IMR-90 (cell line): ENCODE results near the gene IL12RB1. TPM values are rescaled to one million over a fixed set of nuclear protein-coding genes. Genes with fewer than 3 reads are reported as not detected.

ENCODE experiments used
- ATAC-seq: fragments of 200-7000 bp; cut with Tn5 transposase; 2 replicates; pipeline ENCODE4 v1.9.1; 2020; ENCODE audit warnings: low read depth, mild to moderate bottlenecking, moderate library complexity
- BruUV-seq: library from RNA; stranded (reverse); fragments of 400-500 nt; replicated peaks from 2 replicates; lab custom pipeline; 2021; lab: Mats Ljungman, UMichigan
- CTCF ChIA-PET: fragments of 300-600 bp; formaldehyde crosslinking; extraction: SDS; loops from one replicate; lab custom pipeline; 2021; ENCODE audit warnings: antibody characterized with exemption; lab: Yijun Ruan, JAX
- POLR2A ChIA-PET: fragments of 300-600 bp; sonication (Branson Sonifier 250); formaldehyde crosslinking; loops from one replicate; lab custom pipeline; 2022; ENCODE audit warnings: antibody characterized with exemption; ENCODE audit not compliant: unreplicated experiment; lab: Charles Lee
- DNase-seq: peaks from one replicate; pipeline ENCODE4 v3.0.0; 2013
- H2AFZ ChIP-seq: replicated peaks from 2 replicates; pipeline ENCODE3; 2013; ENCODE audit warnings: low read length, mild to moderate bottlenecking; ENCODE audit not compliant: poor library complexity
- H2AK5ac ChIP-seq: 2 replicates; pipeline ENCODE4 v1.6.1; 2013; ENCODE audit warnings: low read depth, low read length, inconsistent platforms
- H2AK9ac ChIP-seq: replicated peaks from 2 replicates; pipeline ENCODE3; 2013; ENCODE audit warnings: mild to moderate bottlenecking, low read depth, low read length, moderate library complexity; ENCODE audit not compliant: poor library complexity
- H2BK120ac ChIP-seq: 2 replicates; pipeline ENCODE4 v1.6.1; 2013; ENCODE audit warnings: low read depth, low read length, inconsistent platforms
- H2BK15ac ChIP-seq: 3 replicates; pipeline ENCODE4 v1.6.1; 2013; ENCODE audit warnings: low read depth, low read length, inconsistent platforms
- H2BK20ac ChIP-seq: 2 replicates; pipeline ENCODE4 v1.6.1; 2013; ENCODE audit warnings: low read depth, mild to moderate bottlenecking, inconsistent platforms, low read length, moderate library complexity
- H2BK5ac ChIP-seq: 2 replicates; pipeline ENCODE4 v1.6.1; 2013; ENCODE audit warnings: mild to moderate bottlenecking, low read depth, low read length, inconsistent platforms; ENCODE audit not compliant: poor library complexity, severe bottlenecking
- H3K14ac ChIP-seq: replicated peaks from 2 replicates; pipeline ENCODE4 v1.6.1; 2013; ENCODE audit warnings: low read depth, low read length, inconsistent platforms
- H3K18ac ChIP-seq: 2 replicates; pipeline ENCODE4 v1.6.1; 2013; ENCODE audit warnings: low read depth, low read length, control low read depth
- H3K23ac ChIP-seq: 2 replicates; pipeline ENCODE4 v1.6.1; 2013; ENCODE audit warnings: low read depth, low read length, inconsistent platforms
- H3K27ac ChIP-seq: 2 replicates; pipeline ENCODE4 v1.5.1; 2013; ENCODE audit warnings: mild to moderate bottlenecking, control low read depth, low read length; ENCODE audit not compliant: insufficient read depth
- H3K27me3 ChIP-seq: 2 replicates; pipeline ENCODE4 v1.6.1; 2013; ENCODE audit warnings: low read length; ENCODE audit not compliant: control insufficient read depth, insufficient read depth
- H3K36me3 ChIP-seq: 2 replicates; pipeline ENCODE4 v1.6.1; 2013; ENCODE audit warnings: low read length, mixed read lengths; ENCODE audit not compliant: control insufficient read depth, insufficient read depth
- H3K4ac ChIP-seq: 2 replicates; pipeline ENCODE4 v1.6.1; 2013; ENCODE audit warnings: low read depth, low read length, inconsistent platforms
- H3K4me1 ChIP-seq: 2 replicates; pipeline ENCODE4 v1.6.1; 2013; ENCODE audit warnings: low read length, mixed read lengths; ENCODE audit not compliant: control insufficient read depth, insufficient read depth
- H3K4me2 ChIP-seq: 2 replicates; pipeline ENCODE4 v1.6.1; 2013; ENCODE audit warnings: low read depth, mild to moderate bottlenecking, control low read depth, low read length, moderate library complexity
- H3K4me3 ChIP-seq: 2 replicates; pipeline ENCODE4 v1.5.1; 2013; ENCODE audit warnings: low read depth, mild to moderate bottlenecking, control low read depth, low read length, moderate library complexity; ENCODE audit not compliant: insufficient read depth
- H3K56ac ChIP-seq: 2 replicates; pipeline ENCODE4 v1.6.1; 2013; ENCODE audit warnings: low read length, inconsistent platforms; ENCODE audit not compliant: insufficient read depth; ENCODE audit errors: extremely low read depth
- H3K79me1 ChIP-seq, 2 experiments: 2 replicates each; pipeline ENCODE4 v1.6.1; 2013; ENCODE audit warnings: low read length in 2 of 2, inconsistent platforms in 1 of 2, low read depth in 1 of 2
- H3K9ac ChIP-seq: 2 replicates; pipeline ENCODE4 v1.6.1; 2013; ENCODE audit warnings: low read depth, low read length, control low read depth
- H3K9me1 ChIP-seq: 2 replicates; pipeline ENCODE4 v1.6.1; 2013; ENCODE audit warnings: low read length, inconsistent platforms; ENCODE audit not compliant: insufficient read depth
- H3K9me3 ChIP-seq: 2 replicates; pipeline ENCODE4 v1.6.1; 2013; ENCODE audit warnings: low read length; ENCODE audit not compliant: control insufficient read depth, insufficient read depth
- H4K20me1 ChIP-seq: 2 replicates; pipeline ENCODE4 v1.6.1; 2013; ENCODE audit warnings: low read length, inconsistent platforms; ENCODE audit not compliant: insufficient read depth
- H4K5ac ChIP-seq: 2 replicates; pipeline ENCODE4 v1.6.1; 2013; ENCODE audit warnings: mild to moderate bottlenecking, low read depth, low read length, control low read depth
- H4K8ac ChIP-seq, 2 experiments: 2 replicates each; pipeline ENCODE4 v1.6.1; 2013; ENCODE audit warnings: low read depth in 2 of 2, low read length in 2 of 2, control low read depth in 1 of 2, inconsistent platforms in 1 of 2
- H4K91ac ChIP-seq: 2 replicates; pipeline ENCODE4 v1.6.1; 2013; ENCODE audit warnings: low read depth, low read length, inconsistent platforms; ENCODE audit not compliant: insufficient read depth
- RAD21 ChIP-seq: IDR thresholded peaks from 2 replicates; pipeline ENCODE4 v1.6.1; 2012; ENCODE audit warnings: low read length, improper control_type of control experiment
- WGBS, 2 experiments: methylation state at CpG; one replicate each; pipeline versions ENCODE4 v1.1.5 to v1.1.7; 2013; ENCODE audit warnings: missing lambda C conversion rate in 2 of 2; ENCODE audit not compliant: insufficient read length in 1 of 2; ENCODE audit errors: extremely low coverage in 2 of 2; 5-methylcytosine and 5-hydroxymethylcytosine counted together
- dilution Hi-C: fragments of 300-500 bp; cut with HindIII; formaldehyde crosslinking; loops from one replicate; pipeline ENCODE4 v1.14.3; 2018; ENCODE audit warnings: low sequenced_read_pairs; ENCODE audit not compliant: unreplicated experiment
- in situ Hi-C: fragments of 300-500 bp; cut with MboI; formaldehyde crosslinking; loops from 3 replicates; pipeline ENCODE4 v1.14.3; 2019; ENCODE audit warnings: low sequenced_read_pairs, inconsistent platforms, mixed read lengths
- intact Hi-C: fragments of 100-400 bp; cut with micrococcal nuclease; formaldehyde crosslinking; loops from 2 replicates; pipeline ENCODE4 v1.10.0; 2022
- polyA plus RNA-seq, 3 experiments: library from polyadenylated mRNA; depleted of rRNA; stranded (reverse); fragments of >200 nt; gene quantifications; 2 replicates each; pipeline ENCODE4 v1.2.3, GENCODE V29; 2012; ENCODE audit warnings: low replicate concordance in 1 of 3
- total RNA-seq: library from RNA; depleted of rRNA; stranded (reverse); fragments of >200 nt; gene quantifications from 2 replicates; pipeline ENCODE4 v1.2.3, GENCODE V29; 2012
- TF ChIP-seq, protein P1 (sequence below): fragments of 150-350 bp; IDR thresholded peaks from 2 replicates; pipeline ENCODE4 v1.6.1; 2017; ENCODE audit warnings: mild to moderate bottlenecking, antibody characterized with exemption, low read length, low read depth

Gene IL12RB1
- total and polyA plus RNA-seq, 2 of the 4 experiments (the other 2 are of a cell fraction) = not detected

DNA sequence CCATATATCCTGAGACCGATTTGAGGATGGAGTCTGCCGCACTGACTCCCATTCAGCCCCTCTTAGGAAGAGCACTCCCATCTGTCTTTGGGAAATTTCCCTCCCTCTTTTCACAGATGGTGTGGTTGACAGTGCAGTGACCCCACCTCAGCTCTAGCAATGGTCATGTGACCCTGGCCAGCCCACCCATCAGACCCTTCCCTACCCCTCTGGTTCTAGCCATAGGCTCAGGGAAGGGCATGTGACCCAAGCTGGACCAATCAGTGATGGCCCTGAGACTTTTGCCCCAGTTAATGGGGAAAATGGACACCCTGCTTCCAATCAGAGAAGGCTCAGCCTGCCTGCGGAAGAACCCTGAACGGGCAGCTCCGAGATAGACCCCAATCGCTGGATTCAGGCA, 26.3 kb downstream of the IL12RB1 start:
- Histone ChIP-seq H3K9ac (no peak overlapping the region), H3K18ac (no peak overlapping the region), H3K4ac (no peak overlapping the region), H4K8ac (no peak overlapping the region), H3K36me3 (no peaks in the 10 kb centered on the region), H2AFZ (no peak overlapping the region), H3K56ac (no peak overlapping the region), H3K4me2 (no peak overlapping the region), H2BK20ac (no peak overlapping the region), H3K9me3 (0 out of 2 replicates have a peak, but pooled peaks cover 2% of the 10 kb centered on the region), H3K4me3 (no peak overlapping the region), H4K20me1 (no peaks in the 10 kb centered on the region), H3K23ac (no peak overlapping the region), H3K9me1 (no peaks in the 10 kb centered on the region), H2AK9ac (no peak overlapping the region), H2AK5ac (no peak overlapping the region), H2BK15ac (no peak overlapping the region), H4K5ac (no peak overlapping the region), H2BK5ac (no peak overlapping the region), H3K79me1 (no peaks in the 10 kb centered on the region), H2BK120ac (no peak overlapping the region), H3K14ac (no peak overlapping the region), H3K4me1 (peaks cover 5% of the 10 kb centered on the region; the same call in 1 of the 2 replicates), H3K27ac (no peak overlapping the region), H3K27me3 (peaks cover 9% of the 10 kb centered on the region; the same call in 1 of the 2 replicates), H4K91ac (no peak overlapping the region)
- in situ Hi-C loops (loop anchor here (25.0 kb wide), 1 partner anchor 123 kb away; the partner anchor contains the start of gene CCDC124), dilution Hi-C loops (no loop called here), intact Hi-C loops (no loop called here)
- ChIA-PET POLR2A (no interaction called here), CTCF (no interaction called here)
- no TSS peak for BruUV-seq
- ATAC-seq (no peak), DNase-seq (no peak)
- TF ChIP-seq, protein P1, sequence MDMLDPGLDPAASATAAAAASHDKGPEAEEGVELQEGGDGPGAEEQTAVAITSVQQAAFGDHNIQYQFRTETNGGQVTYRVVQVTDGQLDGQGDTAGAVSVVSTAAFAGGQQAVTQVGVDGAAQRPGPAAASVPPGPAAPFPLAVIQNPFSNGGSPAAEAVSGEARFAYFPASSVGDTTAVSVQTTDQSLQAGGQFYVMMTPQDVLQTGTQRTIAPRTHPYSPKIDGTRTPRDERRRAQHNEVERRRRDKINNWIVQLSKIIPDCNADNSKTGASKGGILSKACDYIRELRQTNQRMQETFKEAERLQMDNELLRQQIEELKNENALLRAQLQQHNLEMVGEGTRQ = peak; percentile 83
- TF ChIP-seq RAD21 = no peak
- 100% methylated on average over 1 of the region's 6 CpGs; no CpG with 5 or more reads in 1 of the 2 experiments for WGBS, 2 experiments
